HEK293T (cell line): ENCODE measurements around the gene ZNF469.
"Not testable (repeated sequence)": the region's sequence is repeated elsewhere in the genome, so short reads cannot be mapped to it uniquely, and the experiment has no call there.

Experiments
- CTCF ChIA-PET: fragments of 350-600 bp; formaldehyde crosslinking; extraction: SDS; loops from one replicate; lab custom pipeline; 2021; ENCODE audit warnings: antibody characterized with exemption, inconsistent platforms; lab: Yijun Ruan, JAX
- POLR2A ChIA-PET: fragments of 350-600 bp; formaldehyde crosslinking; extraction: SDS; loops from one replicate; lab custom pipeline; 2020; ENCODE audit warnings: antibody characterized with exemption, inconsistent platforms; lab: Yijun Ruan, JAX
- DNase-seq: peaks from one replicate; pipeline ENCODE4 v3.0.0; 2012; ENCODE audit warnings: mixed read lengths; ENCODE audit errors: extremely low spot score
- ARNT ChIP-seq: fragments of 450-650 bp; IDR thresholded peaks from 2 replicates; pipeline ENCODE4 v1.6.1; 2017; ENCODE audit warnings: mild to moderate bottlenecking
- BHLHE40 ChIP-seq: fragments of 450-650 bp; IDR thresholded peaks from 2 replicates; pipeline ENCODE4 v1.6.1; 2016; ENCODE audit warnings: mild to moderate bottlenecking, moderate library complexity, borderline replicate concordance
- CTBP1 ChIP-seq: fragments of 450-650 bp; IDR thresholded peaks from 2 replicates; pipeline ENCODE4 v1.6.1; 2016; ENCODE audit warnings: borderline replicate concordance
- ELF4 ChIP-seq: fragments of 450-650 bp; IDR thresholded peaks from 2 replicates; pipeline ENCODE4 v1.6.1; 2017; ENCODE audit warnings: antibody characterized with exemption
- FOXA1 ChIP-seq: fragments of 450-650 bp; IDR thresholded peaks from 2 replicates; pipeline ENCODE4 v1.6.1; 2016; ENCODE audit warnings: mild to moderate bottlenecking
- FOXK2 ChIP-seq: fragments of 450-650 bp; IDR thresholded peaks from 2 replicates; pipeline ENCODE4 v1.6.1; 2016; ENCODE audit warnings: mild to moderate bottlenecking
- FOXM1 ChIP-seq: fragments of 450-650 bp; IDR thresholded peaks from 2 replicates; pipeline ENCODE4 v1.6.1; 2017; ENCODE audit warnings: mild to moderate bottlenecking, borderline replicate concordance
- HDGF ChIP-seq: fragments of 450-650 bp; IDR thresholded peaks from 2 replicates; pipeline ENCODE4 v1.6.1; 2017; ENCODE audit warnings: antibody characterized with exemption, borderline replicate concordance
- L3MBTL2 ChIP-seq: fragments of 450-650 bp; conservative IDR thresholded peaks from 2 replicates; pipeline ENCODE4 v1.6.1; 2016; ENCODE audit warnings: mild to moderate bottlenecking
- LEF1 ChIP-seq: fragments of 450-650 bp; IDR thresholded peaks from 2 replicates; pipeline ENCODE4 v1.6.1; 2017; ENCODE audit warnings: mild to moderate bottlenecking, borderline replicate concordance
- NFRKB ChIP-seq: fragments of 450-650 bp; IDR thresholded peaks from 2 replicates; pipeline ENCODE4 v1.6.1; 2016; ENCODE audit warnings: mild to moderate bottlenecking, moderate library complexity
- SP1 ChIP-seq: fragments of 450-650 bp; IDR thresholded peaks from 2 replicates; pipeline ENCODE4 v1.6.1; 2017
- SUZ12 ChIP-seq: fragments of 450-650 bp; IDR thresholded peaks from 2 replicates; pipeline ENCODE4 v1.6.1; 2016; ENCODE audit warnings: mild to moderate bottlenecking
- TARDBP ChIP-seq: fragments of 450-650 bp; IDR thresholded peaks from 2 replicates; pipeline ENCODE4 v1.6.1; 2016
- ZNF384 ChIP-seq: fragments of 450-650 bp; IDR thresholded peaks from 2 replicates; pipeline ENCODE4 v1.6.1; 2016
- TF ChIP-seq, protein P1 (sequence below): fragments of 450-650 bp; IDR thresholded peaks from 2 replicates; pipeline ENCODE4 v1.6.1; 2016

ZNF469 gene

DNA sequence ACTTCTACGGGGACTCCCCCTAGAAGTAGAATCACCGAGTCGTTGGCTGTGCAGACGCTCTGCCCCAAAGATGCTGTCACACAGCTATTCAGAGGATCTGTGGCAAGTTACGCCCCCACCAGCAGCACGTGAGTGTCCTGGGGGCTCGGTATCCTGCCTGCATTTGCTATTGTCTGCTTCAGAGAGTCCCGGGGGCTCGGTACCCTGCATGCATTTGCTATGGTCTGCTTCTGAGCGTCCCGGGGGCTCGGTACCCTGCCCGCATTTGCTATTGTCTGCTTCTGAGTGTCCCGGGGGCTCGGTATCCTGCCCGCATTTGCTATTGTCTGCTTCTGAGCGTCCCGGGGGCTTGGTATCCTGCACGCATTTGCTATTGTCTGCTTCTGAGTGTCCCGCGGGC lies 23.8 kb upstream of the ZNF469 start:
- no peak for DNase-seq
- POLR2A ChIA-PET: no interaction called here
- CTCF ChIA-PET: no interaction called here

GRCh38 chr16:88360401-88360800 lies 22.4 kb upstream of the ZNF469 start:
- POLR2A ChIA-PET, CTCF ChIA-PET, DNase-seq: not testable (repeated sequence)

More for the DNA sequence above, 23.8 kb upstream of the ZNF469 start:
- TF ChIP-seq SUZ12 (no peak), SP1 (no peak), FOXM1 (no peak), LEF1 (no peak), ELF4 (no peak), NFRKB (no peak)

GRCh38 chr16:88360999-88361398 lies 21.8 kb upstream of the ZNF469 start:
- DNase-seq: no peak
- ChIA-PET CTCF (no interaction called here), POLR2A (no interaction called here)
- no peak for TF ChIP-seq L3MBTL2
- no peak for TF ChIP-seq CTBP1
- no peak for TF ChIP-seq ARNT
- no peak for TF ChIP-seq ZNF384
- TF ChIP-seq FOXK2: no peak
- TF ChIP-seq LEF1: no peak
- no peak for TF ChIP-seq HDGF
- TF ChIP-seq ELF4: no peak
- no peak for TF ChIP-seq SUZ12
- TF ChIP-seq TARDBP: no peak
- TF ChIP-seq, protein P1, sequence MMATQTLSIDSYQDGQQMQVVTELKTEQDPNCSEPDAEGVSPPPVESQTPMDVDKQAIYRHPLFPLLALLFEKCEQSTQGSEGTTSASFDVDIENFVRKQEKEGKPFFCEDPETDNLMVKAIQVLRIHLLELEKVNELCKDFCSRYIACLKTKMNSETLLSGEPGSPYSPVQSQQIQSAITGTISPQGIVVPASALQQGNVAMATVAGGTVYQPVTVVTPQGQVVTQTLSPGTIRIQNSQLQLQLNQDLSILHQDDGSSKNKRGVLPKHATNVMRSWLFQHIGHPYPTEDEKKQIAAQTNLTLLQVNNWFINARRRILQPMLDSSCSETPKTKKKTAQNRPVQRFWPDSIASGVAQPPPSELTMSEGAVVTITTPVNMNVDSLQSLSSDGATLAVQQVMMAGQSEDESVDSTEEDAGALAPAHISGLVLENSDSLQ: no peak
- TF ChIP-seq FOXM1: no peak
- no peak for TF ChIP-seq NFRKB
- TF ChIP-seq FOXA1: no peak
- TF ChIP-seq BHLHE40: no peak
- TF ChIP-seq SP1: no peak

DNA sequence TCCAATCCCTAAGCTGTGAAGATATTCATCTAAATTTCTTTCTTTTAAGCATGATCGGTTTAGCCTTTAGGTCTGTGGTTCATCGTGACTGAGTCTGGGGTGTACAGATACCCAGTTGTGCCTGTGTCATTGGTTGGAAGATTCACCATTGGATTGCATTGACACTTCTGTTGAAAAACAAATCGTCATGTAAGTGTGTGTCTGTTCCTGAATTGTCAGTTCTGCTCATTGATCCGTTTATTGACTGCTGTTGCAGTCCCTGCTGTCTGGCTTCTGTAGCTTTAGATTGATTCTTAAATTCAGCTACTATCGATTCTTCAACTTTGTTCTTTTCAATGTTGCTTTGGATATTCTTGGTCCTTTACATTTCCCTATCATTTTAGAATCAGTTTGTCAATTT lies 21.0 kb upstream of the ZNF469 start:
- CTCF ChIA-PET: no interaction called here
- POLR2A ChIA-PET: no interaction called here
- TF ChIP-seq FOXM1 (no peak), CTBP1 (no peak)
- no peak for DNase-seq

GRCh38 chr16:88363239-88363891 lies 19.4 kb upstream of the ZNF469 start:
- ChIA-PET CTCF (no interaction called here), POLR2A (no interaction called here)
- no peak for TF ChIP-seq LEF1
- TF ChIP-seq FOXM1: no peak
- TF ChIP-seq FOXK2: no peak
- TF ChIP-seq, protein P1: no peak
- TF ChIP-seq NFRKB: no peak
- TF ChIP-seq L3MBTL2: no peak
- TF ChIP-seq SP1: no peak
- no peak for DNase-seq

DNA sequence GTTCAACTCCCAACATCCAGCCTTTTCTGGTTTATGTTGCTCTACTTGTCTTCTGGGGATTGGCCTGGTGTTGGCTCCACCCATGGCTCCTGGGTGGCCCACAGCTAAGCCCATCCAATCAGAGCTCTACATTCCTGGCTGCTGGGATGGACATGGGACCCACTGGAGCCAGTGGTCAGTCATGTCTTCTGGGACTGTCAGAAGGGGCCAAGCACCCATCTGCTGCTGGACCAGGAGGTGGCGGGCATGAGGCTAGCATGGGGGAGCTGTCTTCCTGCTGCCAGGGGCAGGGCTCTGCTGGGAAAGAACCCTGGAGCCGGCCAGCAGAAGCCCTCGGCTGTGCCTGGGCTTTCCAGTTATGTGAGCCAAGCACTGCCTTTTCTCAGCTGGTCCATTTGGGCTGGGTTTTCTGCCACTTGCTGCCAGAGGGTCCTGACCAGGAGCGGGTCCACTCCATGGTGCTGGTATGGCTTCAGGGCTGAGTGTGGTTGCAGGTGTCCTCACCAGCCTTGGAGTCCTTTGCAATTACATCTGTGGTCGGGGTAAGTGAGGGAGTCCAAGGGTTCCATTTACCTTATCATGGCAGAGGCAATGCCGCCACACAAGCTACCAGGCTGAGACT lies 17.4 kb upstream of the ZNF469 start:
- ChIA-PET POLR2A (no interaction called here), CTCF (no interaction called here)
- no peak for DNase-seq
- no peak for TF ChIP-seq ZNF384
- TF ChIP-seq NFRKB: no peak
- TF ChIP-seq SP1: no peak
- TF ChIP-seq, protein P1: no peak
- TF ChIP-seq FOXA1: no peak
- TF ChIP-seq L3MBTL2: no peak
- no peak for TF ChIP-seq BHLHE40

GRCh38 chr16:88366032-88366703 lies 16.6 kb upstream of the ZNF469 start:
- no peak for TF ChIP-seq LEF1
- no peak for TF ChIP-seq FOXK2
- no peak for TF ChIP-seq FOXA1
- no peak for TF ChIP-seq L3MBTL2
- no peak for TF ChIP-seq ELF4
- no peak for TF ChIP-seq NFRKB
- TF ChIP-seq TARDBP: no peak
- TF ChIP-seq, protein P1: no peak
- CTCF ChIA-PET: no interaction called here
- POLR2A ChIA-PET: no interaction called here
- no peak for DNase-seq
